GM21723 (cell line): ENCODE data around the gene DNAJC11.
"Not testable (repeated sequence)": the region's sequence is repeated elsewhere in the genome, so short reads cannot be mapped to it uniquely, and the experiment has no call there.

Experiments used
- ATAC-seq: cut with Tn5 transposase; IDR thresholded peaks from one replicate; pipeline ENCODE4 v1.9.1; 2021; ENCODE audit warnings: mild to moderate bottlenecking, moderate library complexity; ENCODE audit not compliant: unreplicated experiment

Gene DNAJC11

DNA sequence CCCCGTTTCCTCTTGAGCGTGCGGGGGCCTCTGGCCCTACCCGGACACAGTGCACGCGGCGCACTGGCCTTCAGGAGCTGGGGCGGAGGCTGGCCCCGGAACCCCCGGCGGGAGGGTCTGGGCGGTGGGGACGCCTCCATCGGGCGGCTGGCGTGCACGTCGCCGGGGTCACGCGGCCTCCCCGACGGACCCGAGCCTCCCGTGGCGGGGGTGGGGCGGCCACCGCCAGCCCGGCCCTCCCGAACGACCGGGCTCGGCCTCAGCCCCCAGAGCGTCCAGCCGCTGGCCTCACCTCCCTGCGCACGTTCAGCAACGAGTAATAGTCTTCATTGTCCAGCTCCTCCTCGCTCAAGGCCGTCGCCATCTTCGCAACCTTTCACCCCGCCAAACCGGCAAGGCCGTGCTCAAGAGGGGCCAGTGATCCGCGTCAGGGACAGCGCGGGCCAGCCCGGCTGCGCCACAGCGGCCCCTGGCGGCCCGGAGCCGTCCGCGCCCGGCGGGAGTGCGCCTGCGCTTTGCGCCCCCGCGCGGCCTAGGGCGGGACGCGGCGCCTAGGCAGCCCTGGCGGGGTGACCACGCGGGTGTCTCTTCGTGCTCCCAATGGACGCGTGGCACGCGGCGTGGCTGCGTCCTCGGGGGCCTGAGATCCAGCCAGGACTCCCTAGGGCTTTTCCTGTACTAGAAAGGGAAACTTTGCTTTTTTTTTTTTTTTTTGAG, at the start of gene DNAJC11:
DNAJC11 (minus strand) TSS at position 380 of the 717 bp plus-strand sequence; CDS start at position 364, 16 bp downstream.
- ATAC-seq: peak; percentile 85

- ATAC-seq: no peak
Measured at GRCh38 chr1:6750490-6750889, 48.9 kb upstream of the DNAJC11 start.

GRCh38 chr1:6747674-6748073, 46.1 kb upstream of the DNAJC11 start:
- no peak for ATAC-seq

DNA sequence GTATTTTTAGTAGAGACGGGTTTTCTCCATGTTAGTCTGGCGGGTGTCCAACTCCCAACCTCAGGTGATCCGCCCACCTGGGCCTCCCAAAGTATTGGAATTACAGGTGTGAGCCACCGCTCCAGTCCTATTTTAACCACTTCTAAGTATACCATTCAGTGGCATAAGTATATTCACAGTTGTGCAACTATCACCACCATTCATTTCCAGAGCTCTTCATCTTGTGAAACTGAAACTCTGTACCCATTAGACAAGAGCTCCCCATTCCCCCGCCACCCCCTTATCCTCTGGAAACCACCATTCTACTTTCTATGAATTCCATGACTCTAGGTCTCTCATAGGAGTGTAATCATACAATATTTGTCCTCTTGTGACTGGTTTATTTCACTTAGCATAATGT, 43.5 kb upstream of the DNAJC11 start:
- ATAC-seq: no peak

DNA sequence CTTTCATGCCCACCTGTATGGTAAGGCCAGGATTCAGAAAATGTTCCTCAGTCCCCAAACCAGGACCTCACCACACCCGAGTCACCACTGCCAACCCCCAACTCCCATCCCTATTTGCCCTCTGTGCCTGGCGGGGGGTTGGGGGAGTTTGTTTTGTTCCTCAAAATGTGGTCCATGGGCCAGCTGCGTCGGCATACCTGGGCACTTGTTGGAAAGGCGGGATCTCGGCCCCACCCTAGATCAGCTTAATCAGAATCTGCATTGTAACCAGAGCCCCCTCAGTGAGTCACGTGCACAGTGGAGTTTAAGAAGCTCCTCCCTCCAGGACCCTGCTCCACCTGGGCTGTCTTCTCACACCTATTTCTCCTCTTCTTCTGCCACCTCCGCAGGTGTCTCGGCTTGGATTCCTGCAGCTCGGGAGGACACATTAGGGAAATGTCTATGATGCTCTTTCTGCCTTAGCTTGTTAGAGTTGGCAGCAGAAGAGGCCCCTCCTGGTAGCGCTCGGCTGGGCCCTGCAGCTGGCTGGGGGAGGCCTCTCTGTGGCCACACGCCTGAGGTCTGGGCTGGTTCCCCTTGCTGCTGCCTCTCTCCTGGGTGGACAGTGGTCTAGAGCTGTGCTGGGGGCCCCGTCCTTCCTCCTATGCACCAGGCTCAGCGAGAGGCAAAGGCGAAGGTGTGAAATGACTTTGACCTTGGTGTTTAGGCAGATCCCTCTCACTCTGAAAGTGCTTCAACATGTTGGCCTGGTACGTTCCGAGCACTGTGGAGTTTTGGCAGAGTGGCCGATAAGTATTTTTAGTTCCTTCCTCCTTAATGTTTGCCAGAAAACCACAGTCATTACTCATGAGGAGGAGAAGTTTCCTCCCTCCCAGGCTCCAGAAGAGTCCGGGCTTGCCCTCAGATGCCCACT, 41.8 kb upstream of the DNAJC11 start:
- no peak for ATAC-seq

DNA sequence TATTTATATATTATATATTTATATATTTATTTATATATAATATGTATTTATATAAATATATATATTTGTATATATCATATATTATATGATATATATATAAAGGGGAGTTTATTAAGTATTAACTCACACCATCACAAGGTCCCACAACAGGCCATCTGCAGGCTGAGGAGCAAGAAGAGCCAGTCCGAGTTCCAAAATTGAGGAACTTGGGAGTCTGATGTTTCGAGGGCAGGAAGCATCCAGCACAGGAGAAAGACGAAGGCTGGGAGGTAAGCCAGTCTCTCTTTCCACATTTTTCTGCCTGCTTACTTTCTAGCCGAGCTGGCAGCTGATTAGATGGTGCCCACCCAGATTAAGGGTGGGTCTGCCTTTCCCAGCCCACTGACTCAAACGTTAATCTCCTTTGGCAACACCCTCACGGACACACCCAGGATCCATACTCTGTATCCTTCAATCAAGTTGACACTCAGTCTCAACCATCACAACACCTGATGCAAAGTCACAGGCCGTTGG, 41.1 kb upstream of the DNAJC11 start:
- ATAC-seq: not testable (repeated sequence)

- ATAC-seq: no peak
Measured at GRCh38 chr1:6738987-6739676, 37.5 kb upstream of the DNAJC11 start.

- ATAC-seq: no peak
Measured at GRCh38 chr1:6732942-6733341, 31.3 kb upstream of the DNAJC11 start.

DNA sequence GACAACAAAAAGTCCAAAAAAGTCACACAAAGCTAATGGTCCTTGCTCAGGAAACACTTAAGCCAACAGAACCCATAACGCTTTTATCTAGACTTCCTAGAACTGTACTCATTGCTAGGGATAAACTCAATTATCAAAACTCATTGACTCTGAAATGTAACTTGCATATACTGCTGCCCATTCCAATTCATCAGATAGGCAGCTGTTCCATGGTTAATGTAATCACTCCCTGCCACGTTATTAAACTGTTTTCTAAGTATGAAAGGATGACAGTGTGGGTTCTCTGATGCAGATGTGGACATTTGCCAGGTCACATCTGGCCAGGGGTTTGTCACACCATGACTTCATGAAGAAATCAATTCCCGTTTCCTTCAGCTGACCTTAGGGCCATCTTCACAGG, 30.3 kb upstream of the DNAJC11 start:
- no peak for ATAC-seq

DNA sequence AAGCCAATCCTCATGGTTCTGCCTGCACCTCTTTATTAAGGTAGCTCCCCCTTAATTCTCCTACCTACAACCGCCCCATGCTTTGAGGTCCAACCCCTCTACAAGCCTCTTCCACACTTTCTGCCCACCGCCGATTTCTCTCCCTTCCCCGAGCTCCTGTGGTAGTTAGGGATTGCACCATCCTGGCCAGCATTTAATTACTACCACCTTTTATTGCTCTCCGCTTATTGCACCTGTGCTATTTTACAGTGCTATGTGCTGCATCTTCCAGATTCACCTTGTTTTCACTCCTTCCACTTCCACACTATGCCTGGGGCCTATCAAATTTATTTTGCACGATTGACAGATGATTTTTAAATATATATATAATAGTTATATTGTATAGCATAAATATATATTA, 29.3 kb upstream of the DNAJC11 start:
- no peak for ATAC-seq

GRCh38 chr1:6730473-6730872, 28.9 kb upstream of the DNAJC11 start:
- ATAC-seq: no peak

DNA sequence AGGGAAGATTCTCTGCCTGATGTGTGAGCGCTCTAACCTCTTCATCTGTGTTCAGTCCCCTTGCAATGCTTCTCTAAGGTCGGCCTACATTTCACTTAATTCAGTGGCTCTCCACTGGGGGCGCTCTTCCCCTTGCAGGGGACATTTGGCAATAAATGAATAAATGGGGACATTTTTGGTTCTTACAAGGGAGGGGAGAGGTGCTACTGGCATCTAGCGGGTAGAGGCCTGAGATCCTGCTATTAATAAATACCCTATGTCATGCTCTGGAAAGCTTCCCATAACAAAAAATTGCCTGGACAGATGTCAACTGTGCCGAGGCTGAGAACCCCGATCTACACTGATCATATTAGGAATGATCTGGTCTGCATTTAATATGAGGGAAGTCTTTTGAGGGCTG, 25.9 kb upstream of the DNAJC11 start:
- ATAC-seq: no peak

- ATAC-seq: no peak
Measured at GRCh38 chr1:6726253-6726652, 24.6 kb upstream of the DNAJC11 start.

DNA sequence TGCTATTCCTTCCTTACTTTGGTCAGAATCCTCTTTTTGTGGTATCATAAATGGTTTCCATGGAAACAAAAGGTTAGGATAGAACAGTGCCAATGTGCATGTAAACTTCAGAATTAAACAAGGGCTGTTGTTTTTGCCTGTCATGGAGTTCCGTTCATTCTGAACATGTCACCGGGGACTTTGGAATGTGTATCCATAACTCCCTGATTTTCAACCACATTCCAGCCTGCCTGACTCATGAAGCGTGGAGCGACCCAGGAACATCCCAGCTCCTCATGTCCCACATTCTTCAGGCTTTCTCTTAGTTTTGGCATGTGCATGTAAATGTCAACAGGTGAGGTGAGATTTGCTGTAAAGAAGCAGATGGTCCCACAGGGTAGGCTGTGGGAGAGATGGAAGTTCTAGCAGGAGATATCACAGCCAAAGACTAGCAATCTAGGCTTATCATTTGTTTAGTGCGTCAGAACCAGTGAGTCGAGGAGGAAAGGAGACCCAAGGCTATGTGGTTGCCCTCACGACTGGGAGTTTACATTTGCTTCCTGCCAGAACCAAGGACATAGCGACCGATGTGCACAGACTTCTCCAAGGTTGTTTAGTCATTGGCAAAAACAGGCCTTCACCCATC, 23.0 kb upstream of the DNAJC11 start:
- no peak for ATAC-seq

- ATAC-seq: no peak
Measured at GRCh38 chr1:6723621-6724428, 22.2 kb upstream of the DNAJC11 start.

GRCh38 chr1:6711174-6711573, 9.6 kb upstream of the DNAJC11 start:
- no peak for ATAC-seq

- ATAC-seq: no peak
Measured at GRCh38 chr1:6704746-6705145, 3.1 kb upstream of the DNAJC11 start.

DNA sequence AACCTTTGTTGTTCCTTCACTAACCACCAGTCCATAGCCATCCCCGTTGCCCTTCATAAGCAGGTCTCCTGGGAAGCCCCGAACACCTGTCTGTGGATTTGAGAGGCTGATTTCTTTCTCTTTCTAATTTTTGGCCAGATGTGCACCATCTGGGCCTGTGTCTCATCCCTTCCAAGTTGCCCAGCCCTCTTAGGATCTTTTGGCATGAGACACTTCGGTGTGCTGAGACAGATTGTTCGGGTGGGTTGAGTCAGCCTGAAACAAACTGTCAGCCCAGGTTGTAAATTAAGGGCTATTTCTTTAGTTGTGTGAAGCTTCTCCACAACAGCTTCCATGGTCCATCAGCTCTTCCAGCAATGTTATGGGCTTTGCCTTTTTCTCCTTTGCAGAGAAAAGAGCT, 1.4 kb upstream of the DNAJC11 start:
- ATAC-seq: no peak

DNA sequence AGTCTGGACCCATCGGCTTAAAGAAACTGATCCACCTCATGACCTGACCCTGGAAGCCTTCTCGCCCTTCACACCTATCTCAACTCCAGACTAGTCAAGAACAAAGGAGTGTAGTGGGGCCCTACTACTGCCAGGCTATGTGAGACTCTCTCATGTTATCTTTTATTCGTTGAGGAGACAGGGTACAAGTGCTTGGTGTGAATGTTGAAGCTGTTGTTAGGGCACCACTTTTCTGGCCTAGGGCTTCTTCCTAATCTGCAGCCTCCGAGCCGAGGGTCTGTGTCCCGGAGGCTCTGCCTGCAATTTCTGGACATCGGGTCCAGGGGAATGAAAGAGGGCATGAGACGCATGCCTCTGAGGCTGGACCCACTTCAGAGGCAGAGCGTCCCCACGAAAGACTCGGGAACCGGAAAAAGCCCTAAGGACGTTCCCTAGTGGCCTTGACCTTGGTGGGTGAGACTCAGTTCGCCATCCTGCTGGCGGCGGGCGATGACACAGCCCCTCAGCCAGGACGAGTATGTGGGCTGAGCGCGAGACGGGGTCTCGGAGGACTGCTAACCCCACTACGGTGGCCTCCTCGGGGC, 671 bp downstream of the DNAJC11 start:
- ATAC-seq: peak; percentile 10

- ATAC-seq: not testable (repeated sequence)
Measured at GRCh38 chr1:6699915-6700314, 1.7 kb downstream of the DNAJC11 start.
